Measurements from ENCODE around the gene NAV2. TPM values are rescaled to one million over a fixed set of nuclear protein-coding genes. Genes with fewer than 3 reads are reported as not detected.
A peak's percentile ranks its signal among the peaks of the same experiment; 100 is the strongest.

The NAV2 gene
- total RNA-seq, 1 donor from 2014 or later = 1.8 TPM

DNA sequence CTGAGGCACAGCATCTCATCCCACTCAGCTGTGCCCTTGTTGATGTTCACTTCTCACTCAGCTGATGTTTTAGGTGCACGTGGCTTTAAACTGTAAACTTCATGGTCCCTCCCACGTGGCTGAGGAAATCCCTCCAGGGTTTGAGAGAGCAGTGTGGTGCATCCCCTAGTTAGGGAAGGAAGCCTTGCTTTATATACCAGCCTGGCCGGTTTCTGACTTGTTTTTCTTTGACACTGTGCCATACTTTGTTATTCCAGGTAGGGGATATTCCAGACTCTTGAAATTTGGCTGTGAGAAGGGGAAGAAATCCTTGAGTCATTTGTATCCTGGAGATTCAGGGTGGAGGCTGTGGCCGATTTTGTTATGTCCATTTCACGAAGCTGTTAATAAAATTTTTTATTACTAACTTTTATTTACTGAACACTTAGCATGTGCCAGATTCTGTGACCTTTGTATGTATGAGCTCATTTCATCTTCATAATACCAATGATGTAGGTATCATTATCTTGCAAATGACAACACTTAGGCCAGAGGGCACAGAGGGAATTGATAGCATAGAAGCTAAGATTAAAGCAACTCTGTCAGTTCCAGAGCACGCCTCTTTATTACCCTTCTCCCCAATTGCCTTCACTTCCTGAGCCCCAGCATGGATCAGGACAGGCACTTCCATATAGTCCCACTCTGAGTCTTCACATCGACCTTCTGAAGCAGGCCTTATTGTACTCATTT lies 116.6 kb downstream of the NAV2 start:
- peak; percentile 12 to 31 for DNase-seq (ENCODE audit: low read depth in 2 of 2)

DNA sequence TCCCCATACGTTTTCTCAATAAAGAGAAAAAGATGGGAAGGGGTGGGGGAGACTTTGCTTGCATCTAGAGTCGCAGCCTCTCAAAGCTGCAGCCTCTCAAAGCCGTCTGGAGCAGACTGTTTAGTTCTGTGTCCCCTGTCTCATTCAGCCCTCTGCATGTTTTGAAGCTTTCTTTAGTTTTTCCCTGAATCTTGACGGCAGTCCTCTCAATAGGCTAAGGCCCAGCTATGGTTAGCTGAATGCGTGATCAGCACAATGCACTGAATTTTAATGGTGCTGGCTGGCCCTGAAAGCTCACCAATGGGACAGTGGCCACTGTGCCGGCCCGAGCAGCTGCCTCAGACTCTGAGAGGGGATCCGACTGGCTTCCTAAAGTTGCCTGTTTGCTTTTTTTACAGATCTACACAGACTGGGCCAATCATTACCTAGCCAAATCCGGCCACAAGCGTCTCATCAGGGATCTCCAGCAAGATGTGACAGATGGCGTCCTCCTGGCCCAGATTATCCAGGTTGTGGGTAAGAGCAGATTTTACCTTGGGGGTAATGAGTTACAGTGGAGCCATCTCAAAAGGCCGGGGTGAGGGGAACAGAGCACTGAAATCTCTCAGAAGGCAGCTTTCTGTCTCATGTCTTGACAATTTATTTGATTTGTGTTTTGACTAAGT lies 119.6 kb downstream of the NAV2 start:
- no peak for DNase-seq (ENCODE audit: low read depth in 2 of 2)

DNA sequence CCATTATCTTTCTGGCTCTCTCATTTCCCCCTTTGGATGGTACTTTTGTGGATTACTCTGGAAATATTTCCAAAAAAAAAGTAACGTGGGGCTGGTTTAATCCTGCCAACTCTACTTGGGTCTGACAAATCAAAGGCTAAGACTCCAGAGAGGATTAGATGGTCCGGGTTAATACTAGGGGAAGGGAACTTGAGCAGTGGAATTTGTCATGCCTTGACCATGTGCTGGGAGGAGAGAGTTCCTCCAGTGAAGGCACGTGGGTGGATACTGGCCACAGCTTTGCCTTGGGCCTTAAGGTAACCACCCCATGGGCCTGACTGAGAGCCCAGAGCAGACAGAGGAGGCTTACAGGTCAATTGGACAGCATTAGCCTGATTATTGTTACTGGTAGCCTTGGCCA lies 120.3 kb downstream of the NAV2 start:
- no peak for DNase-seq (ENCODE audit: low read depth in 2 of 2)

DNA sequence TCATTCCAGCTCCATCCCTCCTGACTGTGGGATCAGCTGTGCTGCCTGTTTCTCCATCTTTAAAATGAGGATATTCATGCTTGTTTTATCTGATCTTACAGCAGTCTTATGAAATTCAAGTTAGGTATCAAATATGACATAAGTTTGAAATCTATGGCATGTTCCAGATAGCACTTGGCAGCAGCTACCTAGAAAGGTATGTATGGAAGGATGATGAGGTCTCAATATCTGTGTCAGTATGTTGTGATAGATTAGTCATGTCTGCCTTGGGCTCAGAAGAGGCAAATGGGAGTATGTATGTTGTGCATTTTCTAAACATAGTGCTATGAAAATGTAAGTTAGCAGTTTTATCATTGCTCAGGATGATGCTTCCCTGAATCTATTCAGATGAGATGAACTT lies 122.1 kb downstream of the NAV2 start:
- DNase-seq (ENCODE audit: low read depth in 2 of 2) = no peak

DNA sequence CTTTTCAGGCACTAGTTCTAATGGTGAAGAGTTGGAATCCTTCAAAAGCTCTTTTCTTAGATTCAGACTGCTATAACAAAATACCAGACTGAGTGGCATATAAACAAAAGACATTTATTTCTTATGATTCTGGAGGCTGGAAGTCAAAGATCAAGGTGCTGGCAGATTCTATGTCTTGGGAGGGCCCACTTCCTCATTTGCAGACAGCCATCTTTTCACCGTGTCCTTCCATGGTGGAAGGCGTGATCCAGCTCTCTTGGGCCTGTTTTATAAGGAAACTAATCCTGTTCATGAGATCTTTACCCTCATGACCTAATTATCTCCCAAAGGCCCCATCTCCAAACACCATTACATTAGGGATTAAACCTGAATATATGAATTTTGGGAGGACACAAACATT lies 124.0 kb downstream of the NAV2 start:
- no peak for DNase-seq (ENCODE audit: low read depth in 2 of 2)

DNA sequence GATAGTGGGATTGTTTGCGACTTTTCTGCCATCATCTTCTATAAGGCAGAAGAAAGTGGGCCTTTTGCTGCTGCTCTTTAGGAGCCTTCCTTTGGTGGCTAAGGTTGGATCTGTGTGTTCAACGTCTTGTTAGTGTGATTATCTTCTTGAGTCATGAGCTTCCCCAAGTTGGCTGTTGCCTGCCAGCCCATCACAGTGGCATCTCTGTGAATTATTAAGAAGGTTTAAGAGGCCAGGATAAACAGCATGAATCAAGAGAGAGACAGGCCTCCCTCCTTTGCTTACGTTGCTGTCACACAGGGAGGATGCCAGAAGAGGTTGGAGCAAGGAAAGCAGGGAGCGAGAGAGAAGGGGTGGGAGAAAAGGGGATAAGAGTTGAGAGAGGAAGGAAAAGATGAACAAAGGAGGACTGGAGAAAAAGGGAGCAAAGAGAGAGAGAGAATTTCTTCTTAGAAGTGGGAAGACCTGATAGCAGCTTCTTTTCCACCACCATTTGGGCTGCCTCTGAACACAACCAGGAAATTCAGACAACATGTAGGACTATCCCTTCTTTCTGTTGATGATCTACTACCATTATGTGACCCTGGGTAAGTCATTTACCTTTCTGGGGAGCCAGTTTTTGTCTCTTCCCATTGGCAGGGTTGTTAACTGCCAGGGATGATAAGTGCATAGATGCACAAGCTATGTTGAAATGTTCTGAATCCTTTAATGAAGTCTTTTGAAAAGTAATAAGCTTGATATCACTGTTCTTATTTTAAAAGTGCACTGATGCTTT lies 126.5 kb downstream of the NAV2 start:
- DNase-seq (ENCODE audit: low read depth in 2 of 2) = no peak

DNA sequence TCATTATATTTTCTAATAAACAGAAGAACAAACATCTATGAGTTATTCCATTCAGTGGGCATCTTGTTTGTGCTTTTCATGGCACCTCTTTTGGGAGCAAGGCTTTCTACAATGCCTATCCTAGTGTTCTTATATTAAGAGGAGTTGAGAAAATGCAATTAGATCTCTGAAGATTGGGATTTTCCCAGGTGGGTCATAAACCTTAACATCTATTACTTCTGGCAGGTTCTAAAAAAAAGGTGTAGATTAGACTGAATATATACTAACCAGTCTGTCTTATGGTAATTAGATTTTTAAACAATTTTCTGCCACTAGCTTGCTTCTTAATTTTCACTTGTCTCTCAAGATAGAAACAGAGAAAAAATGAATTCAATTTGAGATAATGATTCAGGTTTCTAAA lies 128.3 kb downstream of the NAV2 start:
- no peak for DNase-seq (ENCODE audit: low read depth in 2 of 2)

DNA sequence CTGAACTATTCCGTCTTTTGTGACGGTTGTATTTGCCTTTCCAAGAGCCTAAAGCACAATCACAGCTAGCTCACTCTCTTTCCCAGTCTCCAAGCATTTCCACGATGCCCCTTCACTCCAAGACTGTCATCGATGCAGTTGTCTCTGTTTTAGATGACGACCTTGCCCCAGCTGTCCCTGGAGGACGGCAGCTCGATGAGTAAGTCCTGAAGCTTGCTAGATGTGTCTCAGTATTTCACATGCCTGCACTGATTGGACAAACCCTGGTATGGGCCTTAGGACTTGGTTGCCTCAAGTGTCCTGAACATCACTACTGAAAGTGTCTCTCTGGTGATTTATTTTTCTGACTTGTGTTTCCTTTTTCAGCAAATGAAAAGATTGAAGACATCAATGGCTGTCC lies 129.9 kb downstream of the NAV2 start:
- no peak for DNase-seq (ENCODE audit: low read depth in 2 of 2)

DNA sequence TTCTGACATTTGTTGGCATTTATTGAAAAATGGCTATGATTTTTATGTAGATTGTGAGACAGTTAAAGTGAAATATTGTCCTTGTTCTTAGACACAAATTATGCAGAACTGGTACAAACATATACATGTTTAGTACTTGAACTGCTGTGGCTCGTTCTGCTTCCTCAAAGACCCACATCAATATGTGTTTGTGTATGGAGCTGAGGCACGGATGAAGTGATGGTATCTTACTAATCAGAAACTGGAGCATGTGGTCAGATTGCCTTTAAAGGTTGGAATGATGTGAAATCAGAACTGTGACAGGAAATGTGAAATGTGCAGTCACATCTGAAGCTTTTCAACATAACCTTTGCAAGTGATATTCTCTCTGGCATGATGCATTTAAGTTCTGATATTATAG lies 130.4 kb downstream of the NAV2 start:
- no peak for DNase-seq (ENCODE audit: low read depth in 2 of 2)

DNA sequence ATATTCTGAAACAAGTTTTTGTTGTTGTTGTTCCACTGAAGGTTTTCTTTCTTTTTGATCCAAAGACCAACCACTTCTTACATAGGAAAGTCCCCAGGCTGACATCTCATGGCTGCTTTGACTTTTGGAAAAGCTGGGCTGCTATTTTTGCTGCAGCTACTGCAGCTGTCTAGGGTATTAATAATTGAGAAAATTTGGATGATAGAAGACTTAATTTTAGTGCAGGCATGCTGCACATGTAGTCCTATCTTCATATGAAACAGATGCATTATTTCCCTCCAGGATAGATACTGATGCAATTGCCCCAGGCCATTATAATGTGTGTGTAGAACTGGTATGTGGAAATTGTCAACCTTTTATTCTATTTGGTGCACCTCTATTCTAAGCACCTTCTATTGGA lies 131.4 kb downstream of the NAV2 start:
- DNase-seq (ENCODE audit: low read depth in 2 of 2) = no peak

DNA sequence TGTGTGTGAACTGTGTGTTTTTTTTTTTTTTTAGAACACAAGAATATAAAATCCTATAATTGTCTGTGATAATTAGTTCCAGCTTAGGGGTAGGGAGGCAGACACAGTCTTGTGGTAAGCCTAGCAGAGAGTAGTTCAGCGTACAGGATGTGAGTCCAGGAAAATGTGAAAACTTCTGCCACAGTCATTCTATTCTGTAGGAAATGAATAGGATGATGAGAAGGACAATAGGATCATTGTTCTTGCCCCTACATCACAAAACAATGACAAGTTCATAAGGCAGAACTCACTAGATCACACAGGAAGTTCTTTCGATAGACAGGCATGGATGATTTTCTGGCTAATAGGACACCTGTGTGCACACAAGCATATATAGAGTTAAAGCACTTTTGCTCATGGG lies 132.2 kb downstream of the NAV2 start:
- DNase-seq (ENCODE audit: low read depth in 2 of 2) = peak; percentile 31 to 79

DNA sequence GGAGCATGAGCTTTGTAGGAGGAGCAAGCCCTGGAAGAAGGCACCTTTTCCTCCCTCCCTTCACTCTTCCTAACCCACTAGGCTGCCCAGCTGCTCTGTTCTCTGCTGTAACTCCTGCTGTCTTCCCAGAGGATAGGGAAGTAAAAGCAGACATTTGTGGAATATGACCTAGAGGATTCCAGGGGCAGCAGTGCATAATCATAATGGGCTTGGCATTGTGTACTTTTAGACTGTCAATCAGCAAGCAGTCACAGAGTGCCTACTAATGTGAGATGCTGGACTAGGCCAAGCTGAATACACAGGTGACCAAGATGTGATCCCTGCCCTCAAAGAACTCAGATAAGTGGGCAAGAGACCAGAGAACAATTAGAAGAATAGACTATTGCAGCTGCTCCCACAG lies 133.0 kb downstream of the NAV2 start:
- DNase-seq (ENCODE audit: low read depth in 2 of 2) = no peak

DNA sequence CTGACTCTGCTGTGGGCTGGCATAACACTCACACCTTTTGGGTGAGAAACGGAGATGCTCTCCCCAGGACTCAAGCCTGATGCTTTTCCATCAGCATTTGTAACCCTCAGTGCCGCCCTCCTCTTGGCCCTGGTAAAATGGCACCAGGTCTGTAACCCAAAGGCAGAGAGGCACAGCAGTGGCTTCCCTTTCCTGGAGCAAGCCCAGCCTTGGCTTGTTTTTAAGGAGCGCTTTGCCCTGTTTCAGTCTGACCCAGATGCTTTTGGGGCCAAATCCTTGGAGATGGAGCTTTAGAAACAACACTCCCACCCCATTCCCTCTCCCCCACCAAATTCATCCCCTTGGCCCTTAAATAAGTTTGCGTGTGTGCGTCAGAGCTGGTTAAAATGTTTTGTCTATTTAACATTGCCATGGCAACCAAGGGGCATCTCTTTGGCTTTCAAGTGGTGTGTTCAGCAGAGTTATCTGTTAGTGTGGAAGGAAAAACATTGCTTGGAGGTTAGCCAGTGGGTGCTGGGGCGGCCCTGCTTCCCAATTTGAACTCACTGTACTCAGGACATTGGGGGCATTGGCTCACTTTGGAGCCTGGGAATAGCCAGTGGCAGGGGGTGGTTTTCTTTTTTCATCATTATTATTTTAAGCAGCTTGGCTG lies 134.1 kb downstream of the NAV2 start:
- DNase-seq (ENCODE audit: low read depth in 2 of 2) = no peak

DNA sequence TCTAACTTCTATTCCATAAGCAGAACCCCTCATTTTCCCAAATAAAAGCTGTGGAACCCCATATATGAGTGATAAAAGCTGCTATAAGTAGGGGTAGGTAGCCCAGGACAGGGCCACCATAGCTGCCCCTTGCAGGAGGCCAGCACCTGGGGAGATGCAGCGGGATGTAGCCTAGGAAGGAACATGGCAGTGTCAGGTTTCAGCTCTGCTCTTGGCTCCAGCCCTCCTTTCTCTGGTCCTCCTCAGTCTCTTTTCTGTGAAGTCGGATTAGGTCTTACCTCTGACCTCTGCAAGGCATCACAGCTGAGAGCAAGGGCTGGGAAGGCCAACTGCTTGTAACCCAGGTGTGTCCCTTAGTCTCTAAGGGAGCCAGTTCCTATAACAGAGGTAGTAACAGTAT lies 135.6 kb downstream of the NAV2 start:
- DNase-seq (ENCODE audit: low read depth in 2 of 2) = no peak

DNA sequence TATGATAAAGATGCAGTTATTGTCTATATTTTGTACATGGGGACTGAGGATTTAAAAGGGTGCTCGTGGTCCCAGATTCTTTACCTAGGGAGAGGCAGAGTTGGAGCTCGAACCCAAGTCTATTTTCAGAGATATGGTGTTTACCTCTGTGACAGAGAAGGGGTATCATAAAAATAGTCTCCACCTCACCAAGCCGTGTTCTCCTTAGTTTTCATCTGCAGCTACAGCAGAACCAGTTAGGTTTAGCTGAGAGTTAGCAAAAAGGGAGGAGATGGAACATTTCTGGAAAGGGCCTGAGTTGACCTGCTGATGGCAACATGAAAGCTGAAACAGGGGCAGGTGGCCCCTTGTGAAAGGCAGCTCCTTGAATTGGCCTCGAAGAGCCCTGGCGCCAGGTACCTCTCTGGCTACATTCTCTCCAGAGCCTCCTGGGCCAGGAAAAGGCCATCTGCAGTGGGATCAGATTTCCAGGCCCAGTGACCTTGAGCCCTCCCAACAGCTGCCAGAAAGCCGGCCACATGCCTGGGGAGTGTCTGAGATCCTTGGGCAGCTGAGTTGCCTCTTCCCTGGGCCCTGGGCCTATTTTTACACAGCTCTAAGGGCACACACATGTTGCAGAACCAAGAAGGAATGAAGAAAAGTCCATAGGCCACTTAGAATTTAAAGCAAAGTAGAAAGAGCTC lies 136.6 kb downstream of the NAV2 start:
- no peak for DNase-seq (ENCODE audit: low read depth in 2 of 2)

DNA sequence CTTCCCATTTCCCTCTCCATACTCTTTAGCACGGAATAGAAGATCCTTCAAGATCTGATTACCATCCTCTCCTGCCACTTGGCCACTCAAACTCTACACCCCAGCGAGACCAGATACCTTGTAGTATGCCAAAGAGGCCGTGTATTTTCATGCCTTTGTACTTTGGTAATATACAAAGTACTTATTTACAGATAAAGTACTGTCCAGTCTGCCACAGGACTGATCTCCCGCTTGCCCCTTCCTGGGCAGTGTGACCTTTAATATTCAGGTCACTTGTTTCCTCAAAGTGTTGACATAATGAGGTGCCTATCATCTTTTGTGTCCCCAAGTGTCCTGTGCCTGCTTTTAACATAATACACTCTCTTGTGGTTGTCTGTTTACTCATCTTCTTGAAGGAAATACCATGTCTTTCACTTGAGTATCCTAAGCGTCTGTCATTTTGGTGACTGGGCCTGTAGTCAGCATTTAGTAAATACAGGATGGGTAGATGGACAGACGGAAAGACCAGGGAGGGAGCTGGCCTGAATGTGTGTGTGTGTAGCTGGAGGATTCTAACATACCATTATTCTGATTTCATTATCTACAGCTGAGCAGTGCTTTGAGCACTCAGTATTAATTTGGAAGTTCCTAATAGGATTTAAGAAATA lies 137.4 kb downstream of the NAV2 start:
- DNase-seq (ENCODE audit: low read depth in 2 of 2) = peak in 1 of 2 donors; percentile 18

DNA sequence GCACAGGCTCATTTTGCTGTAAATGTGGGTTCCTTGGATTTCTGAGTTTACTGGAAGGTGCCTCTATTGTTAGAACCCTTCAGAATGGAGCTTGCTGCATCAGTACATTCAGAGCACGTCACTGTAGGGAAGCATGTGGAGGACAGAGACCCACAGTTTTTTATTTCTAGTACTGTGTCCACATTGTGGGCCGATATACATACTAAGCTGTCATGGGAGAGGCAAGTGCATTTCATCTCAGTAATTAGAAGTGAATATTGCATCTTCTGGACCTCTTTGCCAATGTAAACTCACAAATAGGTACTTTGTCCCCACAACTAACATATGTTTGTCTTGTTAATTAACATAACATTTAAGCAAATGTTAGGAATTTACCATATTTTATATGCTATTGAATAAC lies 139.7 kb downstream of the NAV2 start:
- no peak for DNase-seq (ENCODE audit: low read depth in 2 of 2)

DNA sequence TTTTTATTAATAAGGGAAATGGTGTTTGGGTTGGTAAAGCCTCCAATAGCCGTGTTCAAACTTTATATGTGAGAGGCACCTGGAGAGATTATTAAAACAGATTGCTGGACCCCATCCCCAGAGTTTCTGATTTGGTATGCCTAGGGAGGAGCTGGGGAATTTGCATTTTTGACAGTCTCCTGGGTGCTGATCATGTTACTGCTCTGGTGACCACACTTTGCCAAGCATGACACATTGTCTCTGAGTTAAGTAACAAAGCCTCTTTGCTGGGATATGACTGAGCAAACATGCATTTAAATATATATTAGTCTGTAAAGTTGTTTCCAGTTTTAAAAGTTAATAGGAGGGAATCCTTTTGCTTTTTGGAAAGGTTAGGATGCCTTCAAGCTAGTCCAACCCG lies 140.4 kb downstream of the NAV2 start:
- DNase-seq (ENCODE audit: low read depth in 2 of 2) = no peak

DNA sequence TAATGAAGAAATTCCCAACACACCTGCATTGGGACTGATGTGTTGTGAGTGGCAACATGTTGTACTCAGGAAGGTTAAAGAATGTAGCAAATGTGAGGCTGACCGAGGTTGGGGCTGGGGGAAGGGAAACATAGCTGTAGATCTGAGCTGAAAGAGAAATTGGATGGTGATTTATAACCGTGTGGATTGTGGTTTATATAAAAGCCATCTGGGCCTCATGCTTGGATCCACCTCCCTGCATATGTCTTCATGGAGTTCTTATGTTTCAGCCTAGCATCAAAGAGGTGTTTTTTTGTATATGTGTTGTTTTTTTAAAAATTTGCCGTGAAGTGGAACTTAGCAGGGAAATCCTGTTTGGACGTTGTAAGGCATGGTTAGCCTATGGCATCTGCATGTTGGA lies 141.3 kb downstream of the NAV2 start:
- peak in 1 of 2 donors; percentile 20 for DNase-seq (ENCODE audit: low read depth in 2 of 2)

DNA sequence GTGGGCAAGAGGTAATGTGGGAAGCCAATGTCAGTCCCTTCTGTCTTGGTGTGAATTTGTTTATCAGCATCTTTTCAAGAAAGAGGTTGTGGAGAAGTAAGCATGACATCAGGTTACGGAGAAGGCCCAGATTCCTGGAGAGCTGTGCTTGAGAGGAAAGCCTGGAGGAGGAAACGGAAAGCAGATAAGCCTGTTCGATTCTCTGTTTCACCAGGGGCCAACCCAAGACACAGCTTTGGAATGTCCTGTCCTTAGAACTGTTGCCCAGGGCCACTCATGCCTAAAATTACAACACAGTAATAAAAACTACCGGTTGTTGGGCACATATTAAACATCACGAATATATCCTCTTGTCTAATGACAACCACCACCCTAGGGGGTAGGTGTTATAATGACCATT lies 148.5 kb downstream of the NAV2 start:
- DNase-seq (ENCODE audit: low read depth in 2 of 2) = peak in 1 of 2 donors; percentile 88

DNA sequence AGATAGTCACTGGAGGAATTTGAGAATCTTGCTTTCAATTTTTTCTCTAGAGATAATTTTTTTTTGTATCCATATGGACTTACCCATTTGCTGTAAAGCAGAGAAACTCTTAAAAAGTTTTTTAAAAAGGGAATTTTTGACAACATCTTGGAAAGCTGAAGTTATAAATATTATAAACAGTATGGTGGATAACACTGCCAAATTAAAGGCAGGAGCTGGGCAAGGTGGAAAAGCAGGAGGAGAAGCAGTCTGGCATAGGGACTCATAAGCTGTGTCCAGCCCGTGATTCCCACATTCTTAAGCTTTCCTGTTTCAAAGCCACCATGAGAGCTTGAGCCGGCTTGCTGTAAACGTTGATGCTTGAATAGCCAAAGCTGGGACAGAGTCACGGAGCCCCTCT lies 149.5 kb downstream of the NAV2 start:
- DNase-seq (ENCODE audit: low read depth in 2 of 2) = no peak

All from lung microvascular endothelial cell (primary cell).